HG03354 (cell line): ENCODE data around the gene HNRNPUL1.
"Not testable (repeated sequence)": the region's sequence is repeated elsewhere in the genome, so short reads cannot be mapped to it uniquely, and the experiment has no call there.

Source experiments
- ATAC-seq: cut with Tn5 transposase; IDR thresholded peaks from one replicate; pipeline ENCODE4 v1.9.1; 2021; ENCODE audit warnings: mild to moderate bottlenecking; ENCODE audit not compliant: unreplicated experiment, poor library complexity, severe bottlenecking

Gene HNRNPUL1

DNA sequence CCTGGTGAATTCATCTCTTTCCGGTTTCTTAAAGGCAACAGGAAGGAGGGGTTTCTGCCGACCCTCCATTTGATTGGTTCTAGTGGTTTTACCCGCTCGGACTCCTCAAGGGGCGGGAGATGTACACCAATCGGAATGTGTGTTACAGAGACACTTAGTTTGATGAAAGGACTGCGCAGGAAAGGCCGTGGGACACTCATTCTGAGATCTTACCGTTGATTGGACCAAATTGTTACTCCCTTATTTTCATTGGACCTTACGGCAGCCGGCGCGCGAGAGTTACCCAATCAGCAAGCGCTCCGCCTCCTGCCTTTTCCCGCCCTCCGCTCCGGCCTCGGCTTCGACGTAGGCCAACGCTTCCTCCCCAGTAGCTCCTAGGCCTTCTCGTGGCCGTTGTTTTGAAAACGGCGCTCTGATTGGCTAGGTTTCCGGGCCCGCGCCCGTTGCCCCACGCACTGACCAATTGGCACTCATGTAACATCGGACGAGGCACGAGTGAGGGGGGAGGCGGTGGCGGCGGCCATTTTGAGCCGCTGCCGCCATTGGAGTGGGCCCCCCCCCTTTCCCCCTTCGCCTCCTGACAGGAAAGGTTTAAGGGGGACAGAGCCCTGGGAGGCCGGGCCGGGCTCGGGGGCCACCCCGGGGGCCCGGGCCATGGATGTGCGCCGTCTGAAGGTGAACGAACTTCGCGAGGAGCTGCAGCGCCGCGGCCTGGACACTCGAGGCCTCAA, at the start of gene HNRNPUL1:
Gene HNRNPUL1 (plus strand): TSS at position 523 of the 731 bp plus-strand sequence. CDS start 132 bp downstream, at position 655.
- peak; percentile 72 for ATAC-seq

DNA sequence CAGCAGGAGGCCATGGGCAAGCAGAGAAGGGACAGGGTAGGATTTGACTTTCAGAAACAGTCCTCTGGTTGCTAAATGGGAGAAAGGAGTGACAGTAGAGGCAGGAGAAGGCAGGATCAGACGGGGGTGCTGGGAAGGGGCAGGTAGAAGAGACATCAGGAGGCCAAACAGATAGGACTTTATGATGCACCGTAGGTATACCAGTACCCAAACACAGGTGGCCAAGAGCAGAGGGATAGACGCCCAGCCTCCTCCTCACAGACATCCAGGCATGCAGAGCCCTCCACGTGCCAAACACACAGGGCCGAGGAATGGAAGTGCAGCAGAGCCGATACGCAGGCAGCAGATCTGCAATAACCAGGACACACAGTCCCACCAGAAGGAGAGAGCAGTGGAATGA, 46.4 kb upstream of the HNRNPUL1 start:
- no peak for ATAC-seq

DNA sequence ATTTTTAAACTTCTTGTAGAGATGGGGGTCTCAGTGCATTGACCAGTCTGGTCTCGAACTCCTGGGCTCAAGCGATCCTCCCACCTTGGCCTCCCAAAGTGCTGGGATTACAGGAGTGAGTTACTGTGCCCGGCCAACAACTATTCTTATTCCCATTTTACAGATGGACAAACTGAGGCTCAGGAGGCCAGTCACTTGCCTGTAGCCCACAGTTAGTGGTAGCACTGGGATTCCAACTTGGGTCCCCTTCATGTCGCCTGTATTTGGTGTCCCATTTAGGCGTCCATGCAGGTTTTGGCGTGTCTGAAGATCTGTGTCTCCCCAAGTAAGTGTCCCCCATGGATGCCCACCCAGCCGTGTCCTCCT, 45.9 kb upstream of the HNRNPUL1 start:
- no peak for ATAC-seq

GRCh38 chr19:41218615-41219507, 45.3 kb upstream of the HNRNPUL1 start, which contains the start of gene AXL:
AXL (plus strand) TSS chr19:41219223; CDS start chr19:41219393, 170 bp downstream.
- ATAC-seq = no peak

GRCh38 chr19:41219924-41220567, 44.1 kb upstream of the HNRNPUL1 start:
- no peak for ATAC-seq

DNA sequence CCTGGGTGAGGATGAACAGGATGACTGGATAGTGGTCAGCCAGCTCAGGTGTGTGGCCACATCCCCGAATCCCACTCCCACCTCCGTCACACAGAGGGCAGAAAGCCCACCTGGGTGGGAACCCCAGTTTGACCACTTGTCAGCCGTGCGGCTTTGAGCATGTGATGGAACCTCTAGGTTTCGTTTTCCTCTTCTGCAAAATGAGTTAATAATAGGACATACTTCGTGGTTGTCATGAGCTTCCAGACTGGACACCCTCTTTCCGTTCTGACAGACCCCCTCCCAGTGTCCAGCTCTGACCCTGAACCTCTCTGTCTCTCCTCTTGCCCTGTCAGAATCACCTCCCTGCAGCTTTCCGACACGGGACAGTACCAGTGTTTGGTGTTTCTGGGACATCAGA, 43.4 kb upstream of the HNRNPUL1 start:
- no peak for ATAC-seq

DNA sequence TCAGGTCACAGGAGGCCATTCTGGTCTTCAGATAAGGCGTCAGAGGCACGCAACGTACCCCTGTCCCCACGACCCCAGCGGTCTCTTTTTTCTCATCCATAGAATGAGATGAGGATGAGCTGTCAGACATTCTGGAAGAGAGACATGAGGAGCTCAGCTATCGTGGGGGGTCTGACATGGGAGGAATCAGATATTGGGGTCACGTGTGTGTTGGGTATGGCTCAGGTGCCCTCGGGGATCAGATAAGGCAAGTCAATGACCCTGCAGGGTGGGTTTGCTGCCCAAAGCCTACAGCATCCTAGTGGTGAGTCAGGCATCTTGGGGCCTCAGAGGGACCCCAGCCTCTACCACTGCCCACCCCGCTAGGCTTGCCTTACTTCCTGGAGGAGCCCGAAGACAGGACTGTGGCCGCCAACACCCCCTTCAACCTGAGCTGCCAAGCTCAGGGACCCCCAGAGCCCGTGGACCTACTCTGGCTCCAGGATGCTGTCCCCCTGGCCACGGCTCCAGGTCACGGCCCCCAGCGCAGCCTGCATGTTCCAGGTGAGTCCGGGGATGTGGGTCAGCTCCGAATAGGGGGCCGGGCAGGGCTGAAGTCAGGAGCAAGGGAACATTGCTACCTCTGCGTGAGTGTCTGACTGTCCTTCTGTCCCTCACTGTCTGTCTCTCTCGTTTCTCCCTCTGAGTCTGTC, 42.5 kb upstream of the HNRNPUL1 start:
- no peak for ATAC-seq

DNA sequence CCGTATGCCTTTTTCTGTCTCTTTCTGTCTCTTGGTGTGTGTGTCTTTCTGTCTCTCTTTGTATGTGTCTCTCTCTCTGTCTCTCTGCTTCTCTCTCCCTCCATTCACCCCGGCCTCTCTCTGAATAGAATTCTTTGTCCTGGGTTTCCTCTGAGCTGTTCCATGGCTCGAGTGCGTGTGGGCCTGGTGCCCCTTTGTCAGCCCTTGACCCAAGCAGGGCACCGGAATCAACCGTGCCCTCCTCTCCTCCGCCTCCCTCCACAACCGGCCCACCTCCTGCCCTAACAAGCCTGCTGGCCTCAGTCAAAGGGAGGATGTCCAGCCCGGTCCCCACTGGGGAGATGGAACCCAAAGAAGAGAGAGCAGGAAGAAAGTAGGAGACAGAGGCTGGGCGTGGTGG, 41.9 kb upstream of the HNRNPUL1 start:
- no peak for ATAC-seq

- no peak for ATAC-seq
Measured at GRCh38 chr19:41223431-41224234, 40.5 kb upstream of the HNRNPUL1 start.

DNA sequence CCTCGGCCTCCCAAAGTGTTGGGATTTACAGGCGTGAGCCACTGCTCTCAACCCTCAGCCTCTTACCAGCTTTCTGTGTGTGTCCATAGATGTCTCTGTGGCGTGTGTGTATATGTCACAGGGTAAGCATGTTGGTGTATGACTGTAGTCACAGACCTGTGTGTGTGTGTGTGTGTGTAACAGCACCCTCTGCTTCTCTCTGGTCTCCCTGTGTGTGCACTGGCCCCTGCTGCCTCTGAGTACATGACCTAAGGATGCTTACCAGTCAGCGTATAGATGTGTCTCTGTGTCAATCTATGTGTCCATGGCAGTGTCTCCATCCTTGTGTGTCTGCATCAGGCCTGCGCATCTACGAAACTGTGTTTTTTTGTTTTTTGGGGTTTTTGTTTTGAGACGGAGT, 39.5 kb upstream of the HNRNPUL1 start:
- no peak for ATAC-seq

GRCh38 chr19:41225238-41226052, 38.7 kb upstream of the HNRNPUL1 start:
- no peak for ATAC-seq

DNA sequence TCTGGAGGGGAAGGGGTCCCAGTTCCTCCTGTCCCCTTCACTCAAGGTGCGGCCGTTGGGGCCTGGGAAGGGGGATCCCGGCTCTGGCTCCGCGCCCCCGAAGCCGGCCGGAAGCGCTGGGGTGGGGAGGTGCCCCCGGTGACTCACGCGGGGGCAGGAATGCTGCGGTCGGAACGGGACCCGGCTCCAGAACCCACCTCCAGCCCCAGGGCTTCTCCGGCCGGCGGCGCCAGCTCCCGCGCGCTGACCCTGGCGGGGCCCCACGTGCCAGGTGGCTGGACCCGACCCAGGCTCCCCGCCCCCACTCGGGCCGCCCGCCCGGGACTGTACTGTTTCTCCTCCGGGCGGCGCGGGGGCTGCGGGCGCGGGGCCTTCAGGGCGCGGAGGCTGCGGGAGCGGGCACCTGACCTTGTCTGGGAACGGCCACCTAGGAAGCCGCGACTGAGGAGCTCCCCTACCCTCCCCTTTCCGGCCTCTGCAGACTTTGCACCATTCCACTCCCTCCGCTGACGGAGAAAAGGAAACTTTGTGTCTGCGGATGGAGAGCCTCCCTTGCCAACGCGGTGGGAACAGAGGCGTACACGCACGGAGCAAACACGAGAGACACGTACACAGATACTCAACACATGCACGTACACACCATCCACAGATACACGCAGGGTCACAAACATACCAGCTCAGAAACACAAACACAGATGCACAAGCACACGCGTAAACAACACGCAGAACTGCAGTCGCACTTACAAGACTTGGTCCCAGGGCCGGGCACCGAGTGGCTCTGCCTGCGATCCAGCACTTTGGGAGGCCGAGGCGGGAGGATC, 37.9 kb upstream of the HNRNPUL1 start:
- no peak for ATAC-seq

- no peak for ATAC-seq
Measured at GRCh38 chr19:41226874-41227390, 37.2 kb upstream of the HNRNPUL1 start.

DNA sequence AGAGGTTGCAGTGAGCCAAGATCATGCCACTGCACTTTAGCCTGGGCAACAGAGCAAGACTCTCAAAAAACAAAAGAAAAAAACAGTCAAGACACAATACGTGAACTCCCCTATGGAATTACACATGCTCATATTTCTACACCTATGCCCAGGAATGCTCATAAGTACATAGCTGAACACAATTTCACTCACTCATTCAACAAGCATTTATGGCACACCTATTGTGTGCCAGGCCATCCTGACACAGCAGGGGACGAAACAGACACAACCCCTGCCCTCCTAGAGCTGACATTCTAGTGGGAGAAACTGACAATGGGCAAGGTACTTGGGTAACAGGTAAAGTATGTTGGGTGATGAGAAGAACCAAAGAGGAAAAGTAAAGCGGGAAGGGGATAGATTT, 35.7 kb upstream of the HNRNPUL1 start:
- ATAC-seq = no peak

GRCh38 chr19:41229338-41229737, 34.8 kb upstream of the HNRNPUL1 start:
- not testable (repeated sequence) for ATAC-seq

DNA sequence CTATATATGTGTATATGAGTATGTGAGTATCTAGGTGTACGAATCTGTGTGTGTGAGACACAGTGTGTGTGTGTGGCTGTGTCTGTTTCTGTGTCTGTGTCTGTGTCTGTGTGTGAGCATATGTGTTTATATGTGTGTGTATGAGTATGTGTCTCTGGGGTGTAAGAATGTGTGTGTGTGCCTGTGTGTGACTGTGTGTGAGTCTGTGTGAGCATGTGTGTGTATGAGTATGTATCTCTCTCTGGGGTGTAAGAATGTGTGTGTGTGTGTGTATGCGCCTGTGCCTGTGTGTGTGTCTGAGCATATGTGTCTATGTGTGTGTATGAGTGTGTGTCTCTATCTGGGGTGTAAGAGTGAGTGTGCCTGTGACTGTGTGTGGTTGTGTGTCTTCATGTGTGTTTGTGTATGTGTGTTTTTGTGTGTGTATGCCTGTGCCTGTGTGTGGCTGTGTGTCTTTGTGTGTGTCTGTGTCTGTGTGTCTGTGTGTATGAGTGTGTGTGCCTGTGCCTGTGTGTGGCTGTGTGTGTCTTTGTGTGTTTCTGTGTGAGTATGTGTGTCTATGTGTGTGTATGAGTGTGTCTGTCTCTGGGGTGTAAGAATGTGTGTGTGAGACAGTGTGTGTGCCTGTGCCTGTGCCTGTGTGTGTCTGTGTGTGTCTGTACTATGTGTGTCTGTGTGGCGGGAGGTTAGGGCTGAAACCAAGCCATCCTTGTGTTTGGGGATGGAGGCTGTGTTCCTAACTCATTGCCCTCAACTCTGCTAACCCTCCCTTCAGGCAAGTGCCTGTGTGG, 33.9 kb upstream of the HNRNPUL1 start:
- no peak for ATAC-seq
